Measurements from ENCODE around the gene XPO1.

GRCh38 chr2:61469424-61470121 lies 68.6 kb downstream of the XPO1 start:
- TF ChIP-seq CTCF (IDR thresholded peaks at IDR 0.05; ENCODE audit: borderline replicate concordance, extremely low read depth, low read length, poor library complexity, severe bottlenecking), result no peak
- no peak for TF ChIP-seq EZH2 (IDR thresholded peaks at IDR 0.05; ENCODE audit: borderline replicate concordance, low read depth, low read length, severe bottlenecking)

Data from DND-41 (cell line).